GM10847 (cell line): Measurements from ENCODE around the gene VAPA.

Experiments
- POLR2A ChIP-seq: IDR thresholded peaks from 2 replicates; pipeline ENCODE4 v1.6.1; 2011; ENCODE audit not compliant: insufficient read length; ENCODE audit errors: extremely low read depth

The VAPA gene, protein sequence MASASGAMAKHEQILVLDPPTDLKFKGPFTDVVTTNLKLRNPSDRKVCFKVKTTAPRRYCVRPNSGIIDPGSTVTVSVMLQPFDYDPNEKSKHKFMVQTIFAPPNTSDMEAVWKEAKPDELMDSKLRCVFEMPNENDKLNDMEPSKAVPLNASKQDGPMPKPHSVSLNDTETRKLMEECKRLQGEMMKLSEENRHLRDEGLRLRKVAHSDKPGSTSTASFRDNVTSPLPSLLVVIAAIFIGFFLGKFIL

DNA sequence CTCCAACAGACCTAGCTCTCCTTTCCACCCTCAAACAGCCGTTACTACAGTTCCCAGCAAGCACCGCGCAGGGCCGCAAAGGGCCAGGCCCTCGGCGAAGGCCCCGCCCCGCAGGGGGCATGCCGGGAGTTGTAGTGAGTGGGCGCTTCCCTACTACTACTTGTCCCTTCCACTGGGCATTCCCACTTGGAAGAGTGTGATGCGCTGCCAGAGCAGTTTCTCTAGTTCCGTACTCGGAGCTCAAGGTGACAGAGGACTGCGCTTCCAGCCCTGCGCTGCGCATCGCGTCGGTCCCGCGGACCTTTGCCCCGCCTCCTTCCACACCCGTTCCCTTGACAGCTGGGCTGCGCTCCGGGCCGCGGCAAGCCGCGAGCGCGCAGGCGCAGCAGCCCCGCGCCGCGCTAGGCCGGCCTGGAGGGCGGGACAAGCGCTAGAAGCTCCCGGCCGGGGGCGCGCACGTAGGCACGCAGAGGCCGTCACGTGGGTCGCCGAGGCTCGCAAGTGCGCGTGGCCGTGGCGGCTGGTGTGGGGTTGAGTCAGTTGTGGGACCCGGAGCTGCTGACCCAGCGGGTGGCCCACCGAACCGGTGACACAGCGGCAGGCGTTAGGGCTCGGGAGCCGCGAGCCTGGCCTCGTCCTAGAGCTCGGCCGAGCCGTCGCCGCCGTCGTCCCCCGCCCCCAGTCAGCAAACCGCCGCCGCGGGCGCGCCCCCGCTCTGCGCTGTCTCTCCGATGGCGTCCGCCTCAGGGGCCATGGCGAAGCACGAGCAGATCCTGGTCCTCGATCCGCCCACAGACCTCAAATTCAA lies at the start of gene VAPA:
Gene VAPA (plus strand): TSS at position 491 of the 808 bp plus-strand sequence. CDS start 241 bp downstream, at position 732.
- peak; percentile 84 for TF ChIP-seq POLR2A

DNA sequence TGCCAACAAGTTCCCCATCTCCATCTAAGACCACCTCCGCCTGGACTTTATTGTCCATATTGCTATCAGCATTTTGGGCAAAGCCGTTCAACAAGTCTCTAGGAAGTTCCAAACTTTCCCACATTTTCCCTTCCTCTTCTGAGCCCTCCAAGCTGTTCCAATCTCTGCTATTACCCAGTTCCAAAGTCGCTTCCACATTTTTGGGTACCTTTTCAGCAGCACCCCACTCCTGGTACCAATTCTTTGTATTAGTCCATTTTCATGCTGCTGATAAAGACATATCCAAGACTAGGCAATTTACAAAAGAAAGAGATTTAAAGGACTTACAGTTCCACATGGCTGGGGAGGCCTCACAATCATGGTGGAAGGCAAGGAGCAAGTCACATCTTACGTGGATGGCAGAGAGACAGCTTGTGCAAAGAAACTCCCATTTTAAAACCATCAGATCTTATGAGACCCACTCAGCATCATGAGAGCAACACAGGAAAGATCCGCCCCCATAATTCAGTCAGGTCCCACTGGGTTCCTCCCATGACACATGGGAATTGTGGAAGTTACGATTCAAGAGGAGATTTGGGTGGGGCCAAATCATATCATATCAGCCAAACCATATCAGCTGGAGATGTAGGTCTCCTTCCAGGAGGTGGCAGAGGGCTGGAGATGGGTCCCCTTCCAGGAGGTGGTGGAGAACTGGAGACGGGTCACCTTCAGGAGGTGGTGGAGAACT lies 47.9 kb upstream of the VAPA start:
- TF ChIP-seq POLR2A: no peak

DNA sequence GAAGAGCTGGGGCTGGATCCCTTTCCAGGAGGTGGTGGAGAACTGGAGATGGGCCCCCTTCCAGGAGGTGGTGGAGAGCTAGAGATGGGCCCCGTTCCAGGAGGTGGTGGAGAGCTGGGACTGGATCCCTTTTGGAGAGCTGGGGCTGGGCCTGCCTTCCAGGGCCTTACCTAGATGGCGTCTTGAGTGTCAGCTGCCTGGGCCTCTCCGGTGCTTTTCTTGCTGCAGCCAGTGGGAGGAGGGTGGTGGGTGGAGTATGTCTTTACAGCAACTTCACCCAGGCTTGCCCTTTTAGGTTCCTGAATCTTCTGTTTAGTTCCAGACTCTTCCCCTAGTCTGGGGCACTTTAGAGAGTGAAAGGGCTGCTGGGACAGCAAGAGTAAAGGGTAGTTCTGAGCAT lies 47.2 kb upstream of the VAPA start:
- no peak for TF ChIP-seq POLR2A

DNA sequence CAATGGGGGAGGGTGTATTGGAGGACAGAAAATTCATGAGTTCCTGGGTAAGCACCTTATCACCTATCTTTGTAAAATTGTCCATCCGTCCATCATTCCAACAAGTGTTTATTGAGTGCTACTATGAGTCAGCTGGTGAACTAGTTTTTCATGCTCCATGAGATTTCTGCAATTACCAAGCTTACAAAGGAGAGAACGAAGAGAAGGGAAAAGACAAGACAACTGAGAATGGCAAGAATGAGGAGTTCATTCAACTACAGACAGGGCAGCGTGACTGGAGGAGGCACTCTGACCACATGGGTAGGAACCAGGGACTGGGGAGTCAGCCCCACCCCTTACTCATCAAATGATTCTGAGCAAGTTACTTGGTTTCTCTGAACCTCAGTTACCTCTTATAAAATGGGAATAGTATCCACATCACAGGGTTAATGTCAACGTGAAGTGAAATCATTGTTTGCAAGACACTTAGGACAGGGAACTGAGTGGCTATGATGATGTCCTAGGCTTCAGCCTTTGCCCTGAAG lies 46.7 kb upstream of the VAPA start:
- TF ChIP-seq POLR2A: no peak

DNA sequence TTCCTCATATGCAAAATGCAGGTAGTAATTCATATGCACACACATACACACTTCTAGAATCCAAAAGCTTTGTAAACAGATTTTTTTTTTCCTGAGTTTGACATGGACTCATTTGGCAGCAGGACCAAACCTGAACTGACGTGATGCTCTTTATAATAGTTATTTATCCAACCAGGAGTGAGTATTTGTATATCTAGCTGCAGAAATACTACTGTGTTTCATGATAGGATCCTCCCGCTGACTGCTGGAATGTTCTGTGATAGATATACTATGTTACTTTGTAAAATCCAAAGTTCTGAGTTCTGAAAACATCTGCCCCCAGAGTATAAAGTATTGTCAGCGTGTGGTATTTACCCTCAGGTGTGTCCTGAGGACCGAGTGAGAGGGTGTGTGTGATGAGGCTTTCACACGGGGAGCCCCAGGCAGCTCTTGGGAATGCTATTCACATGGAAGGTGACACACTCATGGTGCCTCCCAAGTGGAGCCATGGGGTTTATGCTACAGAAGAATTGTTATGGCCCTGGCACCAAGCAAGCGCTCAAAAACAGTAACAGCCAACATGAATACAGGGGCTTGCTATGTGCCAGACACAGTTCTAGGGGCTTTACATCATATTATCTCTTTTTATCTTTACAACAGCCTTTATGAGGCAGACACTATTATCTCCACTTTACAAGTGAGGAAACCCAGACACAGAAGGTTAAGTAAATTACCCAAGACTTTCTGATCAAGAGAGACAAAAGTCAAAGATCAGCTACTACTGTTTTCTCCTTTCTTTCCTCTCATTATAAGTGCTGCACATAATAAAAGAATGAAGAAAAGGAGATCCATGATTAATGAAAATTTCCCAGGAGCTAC lies 44.7 kb upstream of the VAPA start:
- TF ChIP-seq POLR2A: no peak

DNA sequence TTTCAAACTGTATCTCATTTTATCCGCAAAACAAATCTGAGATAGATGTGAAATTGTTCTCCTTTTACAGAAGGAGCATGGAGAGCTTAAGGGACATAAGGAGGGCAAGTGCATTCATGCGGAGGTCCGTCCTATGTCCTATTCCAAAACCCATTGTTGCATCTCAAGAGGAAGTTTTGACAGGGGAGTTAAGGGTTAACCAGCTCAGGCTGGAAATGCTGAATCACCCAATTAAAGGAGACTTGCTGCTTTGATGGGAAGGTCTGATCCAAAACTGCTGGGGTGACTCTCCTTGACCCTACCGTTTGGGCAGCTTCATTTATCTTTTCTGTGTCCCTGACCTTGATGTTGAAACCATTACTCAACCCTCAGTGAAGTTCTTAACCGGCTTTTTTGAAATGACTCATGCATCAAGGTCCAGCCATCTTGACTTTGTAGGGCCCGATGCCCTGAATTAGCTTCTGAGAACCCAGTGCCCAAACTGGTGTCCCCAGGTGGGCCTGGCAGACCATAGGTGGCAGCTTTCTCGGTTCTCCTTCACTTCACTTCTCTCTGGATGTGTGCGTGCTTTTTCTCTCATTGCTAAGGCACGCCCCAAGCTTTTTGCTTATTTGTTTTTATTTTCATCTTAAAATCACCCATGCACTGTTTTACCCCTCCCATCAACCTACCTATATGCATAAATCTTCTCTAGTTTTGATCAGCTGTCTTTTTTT lies 43.9 kb upstream of the VAPA start:
- no peak for TF ChIP-seq POLR2A

DNA sequence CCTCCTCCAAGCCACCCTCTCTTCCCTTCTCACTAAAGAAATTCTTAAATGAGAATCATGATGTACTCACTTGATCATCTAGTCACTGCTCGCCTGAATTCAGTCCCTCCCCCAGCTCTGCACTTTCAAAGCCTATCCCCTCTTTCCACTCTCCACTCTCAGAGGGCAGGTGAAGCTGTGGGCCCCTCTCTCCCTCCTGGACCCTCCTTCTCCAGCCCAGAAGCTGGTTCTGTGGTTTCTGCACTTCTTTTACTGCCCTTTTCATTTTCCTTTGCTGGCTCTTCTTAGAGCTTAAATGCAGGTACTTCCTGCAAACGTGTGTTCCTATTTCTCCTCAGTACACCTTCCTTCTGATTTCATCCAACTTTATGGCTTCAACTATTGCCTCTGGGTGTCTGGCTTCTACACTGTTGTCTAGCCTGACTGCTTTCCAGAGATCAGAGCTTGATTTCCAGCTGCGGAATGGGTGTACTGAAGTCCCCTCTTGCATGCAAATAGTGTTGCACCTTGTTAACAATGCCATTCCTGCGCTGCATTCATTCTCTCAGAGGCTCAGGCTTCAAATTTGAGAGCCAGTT lies 43.3 kb upstream of the VAPA start:
- no peak for TF ChIP-seq POLR2A

DNA sequence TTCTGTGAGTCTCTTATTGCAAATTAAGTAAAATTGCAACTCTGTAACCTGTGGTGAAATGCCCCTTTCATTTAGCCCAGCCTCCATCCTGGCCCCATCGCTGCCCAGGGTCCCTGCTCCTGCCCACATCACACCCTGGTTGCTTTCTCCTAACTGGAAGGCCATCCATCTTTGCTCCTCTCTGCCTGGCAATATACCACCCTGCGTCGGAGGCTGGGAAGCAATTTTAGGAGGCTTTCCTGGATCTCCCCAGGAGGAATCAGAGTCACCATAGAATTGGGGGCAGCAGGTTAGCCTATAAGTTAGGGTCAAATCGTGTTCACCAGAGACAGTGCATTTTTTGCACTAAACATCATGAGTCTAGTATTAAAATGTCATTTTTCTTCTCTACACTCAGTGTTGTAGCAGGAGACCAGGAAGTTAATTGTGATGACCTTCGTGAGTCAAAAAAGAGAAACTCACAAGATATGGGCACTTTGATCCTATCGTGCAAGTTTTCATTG lies 42.5 kb upstream of the VAPA start:
- TF ChIP-seq POLR2A: no peak

DNA sequence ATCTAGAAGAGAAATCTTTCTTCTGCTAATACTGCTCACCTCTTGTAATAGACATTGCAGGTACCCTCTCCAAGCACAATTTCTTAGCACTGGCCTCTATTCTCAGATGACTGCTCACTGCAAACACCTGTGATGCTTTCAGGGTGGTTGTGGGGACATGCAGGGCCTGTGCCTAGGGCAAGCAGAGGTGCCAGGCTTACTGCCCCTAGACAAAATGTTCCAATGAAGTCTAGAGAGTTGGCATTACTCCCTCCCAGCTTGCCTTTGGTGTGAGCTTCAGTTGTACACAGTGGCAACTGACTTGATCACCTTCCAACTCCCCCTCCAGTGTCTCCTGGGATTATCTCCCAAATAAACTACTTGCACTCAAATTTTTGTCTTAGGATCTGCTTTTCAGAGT lies 41.0 kb upstream of the VAPA start:
- no peak for TF ChIP-seq POLR2A

DNA sequence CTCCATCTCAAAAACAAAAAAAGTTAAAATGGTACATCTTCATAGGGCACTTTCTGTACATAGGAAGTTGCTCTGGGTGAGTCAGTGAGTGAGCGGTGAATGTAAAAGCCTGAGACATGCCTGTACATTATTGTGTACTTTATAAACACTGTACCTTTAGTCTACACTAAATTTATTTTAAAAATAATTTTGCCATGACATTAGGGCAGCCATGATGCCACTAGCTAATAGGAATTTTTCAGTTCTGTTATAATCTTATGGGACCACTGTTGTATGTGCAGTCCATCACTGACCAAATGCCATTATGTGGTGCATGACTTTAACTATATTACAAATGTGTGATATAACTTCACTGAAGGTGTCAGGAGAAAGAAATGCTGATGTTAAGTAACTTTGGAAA lies 39.1 kb upstream of the VAPA start:
- no peak for TF ChIP-seq POLR2A

DNA sequence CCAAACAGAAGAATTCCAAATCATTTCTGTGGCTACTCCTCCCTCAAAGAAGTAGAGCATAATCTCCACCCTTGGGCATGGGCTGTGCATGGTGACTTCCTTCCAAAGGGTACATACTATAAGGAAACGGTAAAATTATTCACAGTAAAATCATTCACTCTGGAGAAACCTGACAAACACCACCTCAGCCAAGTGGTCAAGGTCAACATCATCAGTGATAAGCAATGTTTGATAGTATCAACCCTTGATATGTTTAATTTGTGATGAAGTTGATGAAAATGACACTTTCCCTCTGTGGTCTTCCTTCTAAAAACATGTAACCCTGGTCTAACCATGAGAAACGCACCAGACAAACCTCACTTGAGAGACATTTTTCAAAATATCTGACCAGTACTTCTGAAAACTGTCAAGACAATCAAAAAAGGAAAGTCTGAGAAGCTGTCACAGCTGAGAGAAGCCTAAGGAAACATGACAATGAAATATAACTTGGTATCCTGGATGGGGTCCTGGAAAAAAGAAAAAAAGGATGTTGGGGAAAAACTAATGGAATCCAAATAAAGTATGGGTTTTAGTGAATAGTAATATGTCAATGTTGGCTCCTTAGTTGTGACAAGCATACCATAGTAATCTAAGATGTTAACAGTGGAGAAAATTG lies 37.5 kb upstream of the VAPA start:
- no peak for TF ChIP-seq POLR2A

DNA sequence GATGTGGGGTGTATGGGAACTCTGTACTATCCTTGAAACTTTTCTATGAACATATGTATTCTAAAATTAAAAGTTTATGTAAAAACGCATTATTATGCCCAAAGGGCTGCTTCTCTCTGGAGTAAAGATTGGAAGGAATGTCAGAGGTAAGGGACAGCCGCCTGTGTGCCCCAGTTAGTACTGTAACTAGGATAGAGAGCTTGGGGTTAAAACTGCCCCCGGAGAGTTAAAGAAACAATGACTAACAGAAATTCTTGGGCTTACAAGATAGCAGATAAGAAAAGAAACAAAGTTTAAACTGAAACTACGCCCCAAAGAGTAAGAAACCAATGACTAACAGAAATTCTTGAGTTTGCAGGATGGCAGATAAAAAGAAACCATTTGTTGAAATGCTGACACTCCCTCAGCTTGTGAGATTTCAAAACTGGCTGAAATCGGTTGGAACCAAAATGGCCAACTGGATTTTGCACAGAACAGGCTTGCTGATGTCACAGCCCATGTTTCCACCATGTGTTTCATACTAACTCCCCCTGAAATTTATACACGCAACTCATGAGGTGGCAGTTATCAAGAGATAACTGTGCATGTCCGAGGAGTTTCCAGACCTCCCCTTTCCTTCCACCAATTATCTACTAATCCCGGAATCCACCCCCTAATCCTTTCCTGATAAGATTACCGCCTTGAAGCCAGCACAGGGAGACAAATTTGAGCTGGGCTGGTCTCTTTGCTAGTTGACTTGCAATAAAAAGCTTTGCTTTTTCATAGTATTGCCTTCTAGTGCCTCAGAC lies 36.8 kb upstream of the VAPA start:
- TF ChIP-seq POLR2A: no peak

DNA sequence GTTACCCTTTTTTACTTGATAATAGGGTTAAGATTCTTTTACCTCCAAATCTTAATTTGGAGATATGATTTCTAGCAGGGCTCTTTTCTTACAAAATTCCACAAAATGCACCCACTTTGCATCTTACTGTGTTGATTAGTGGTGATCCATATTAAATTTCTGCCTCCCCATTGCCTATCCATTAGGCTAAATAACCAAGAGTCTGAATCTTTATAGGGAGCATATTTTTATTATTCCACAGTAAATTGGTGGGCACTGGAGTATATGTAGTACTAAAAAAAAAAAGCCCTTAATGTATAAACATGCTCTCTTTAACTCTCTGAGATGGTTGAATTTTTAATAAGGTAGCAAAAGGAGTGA lies 36.2 kb upstream of the VAPA start:
- no peak for TF ChIP-seq POLR2A

DNA sequence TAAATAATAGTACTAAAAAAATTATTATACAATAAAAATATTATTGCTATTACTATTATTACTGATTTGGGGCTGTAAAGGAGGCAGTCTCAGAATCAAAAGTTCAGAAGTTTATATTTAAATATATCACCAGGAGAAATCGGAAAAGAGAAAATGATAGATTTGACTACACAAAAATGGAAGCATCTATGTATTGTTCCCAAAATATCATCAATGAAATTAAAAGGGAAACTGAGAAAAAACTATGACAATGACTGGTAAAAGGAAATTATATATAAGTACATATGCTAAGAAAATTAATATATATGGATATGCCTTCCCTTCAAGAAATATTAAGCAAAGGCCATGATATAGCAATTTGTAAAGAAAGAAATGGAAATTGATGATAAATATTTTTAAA lies 35.7 kb upstream of the VAPA start:
- TF ChIP-seq POLR2A: no peak
